HG02571 (cell line): Measurements from ENCODE around the gene ADAMTSL5.
"Not testable (repeated sequence)": the region's sequence is repeated elsewhere in the genome, so short reads cannot be mapped to it uniquely, and the experiment has no call there.

Source experiments
- ATAC-seq: cut with Tn5 transposase; IDR thresholded peaks from one replicate; pipeline ENCODE4 v1.9.1; 2021; ENCODE audit warnings: mild to moderate bottlenecking, moderate library complexity; ENCODE audit not compliant: unreplicated experiment

Gene ADAMTSL5

GRCh38 chr19:1512671-1513498, at the start of gene ADAMTSL5:
TSS of gene ADAMTSL5 (minus strand) at chr19:1513019. CDS start at chr19:1510943, 2,076 bp downstream.
- ATAC-seq: no peak

- no peak for ATAC-seq
These were observed 48.5 kb upstream of the ADAMTSL5 start for GRCh38 chr19:1561236-1561842.

GRCh38 chr19:1560286-1560882, 47.6 kb upstream of the ADAMTSL5 start:
- no peak for ATAC-seq

GRCh38 chr19:1558552-1558951, 45.7 kb upstream of the ADAMTSL5 start:
- no peak for ATAC-seq

GRCh38 chr19:1556390-1557070, 43.7 kb upstream of the ADAMTSL5 start:
- ATAC-seq: no peak

GRCh38 chr19:1555487-1556389, 42.9 kb upstream of the ADAMTSL5 start:
- ATAC-seq: no peak

GRCh38 chr19:1554968-1555367, 42.1 kb upstream of the ADAMTSL5 start:
- no peak for ATAC-seq

GRCh38 chr19:1553415-1553814, 40.6 kb upstream of the ADAMTSL5 start:
- no peak for ATAC-seq

- ATAC-seq: no peak
These were observed 38.5 kb upstream of the ADAMTSL5 start for GRCh38 chr19:1551068-1552040.

- no peak for ATAC-seq
These were observed 36.6 kb upstream of the ADAMTSL5 start for GRCh38 chr19:1549332-1549945.

- no peak for ATAC-seq
These were observed 27.6 kb upstream of the ADAMTSL5 start for GRCh38 chr19:1540365-1540925.

- not testable (repeated sequence) for ATAC-seq
These were observed 26.9 kb upstream of the ADAMTSL5 start for GRCh38 chr19:1539749-1540148.

- ATAC-seq: no peak
These were observed 26.2 kb upstream of the ADAMTSL5 start for GRCh38 chr19:1538978-1539377.

GRCh38 chr19:1535699-1536098, 22.9 kb upstream of the ADAMTSL5 start:
- ATAC-seq: not testable (repeated sequence)

- no peak for ATAC-seq
These were observed 22.2 kb upstream of the ADAMTSL5 start for GRCh38 chr19:1534972-1535371.

- ATAC-seq: no peak
These were observed 20.8 kb upstream of the ADAMTSL5 start for GRCh38 chr19:1533510-1534150.

- ATAC-seq: no peak
These were observed 19.2 kb upstream of the ADAMTSL5 start for GRCh38 chr19:1532003-1532402.

- ATAC-seq: no peak
These were observed 18.8 kb upstream of the ADAMTSL5 start for GRCh38 chr19:1531587-1531986.
